K562 (cell line): Measurements from ENCODE around the gene IMMP2L. TPM values are rescaled to one million over a fixed set of nuclear protein-coding genes. Genes with fewer than 3 reads are reported as not detected.

Experiments
- ARHGAP35 ChIP-seq: fragments of 450-650 bp; IDR thresholded peaks from 2 replicates; pipeline ENCODE4 v1.6.1; 2018; ENCODE audit not compliant: partially characterized antibody
- ARID1B ChIP-seq: fragments of 450-650 bp; IDR thresholded peaks from 2 replicates; pipeline ENCODE4 v1.6.1; 2016; ENCODE audit warnings: antibody characterized with exemption, mild to moderate bottlenecking, inconsistent platforms
- CBFA2T3 ChIP-seq: fragments of 450-650 bp; IDR thresholded peaks from 2 replicates; pipeline ENCODE4 v1.6.1; 2017
- E2F6 ChIP-seq, 2 experiments: IDR thresholded peaks; 2 replicates each; pipeline ENCODE4 v1.6.1; 2011; ENCODE audit warnings: borderline replicate concordance in 1 of 2, control low read depth in 1 of 2, low read depth in 1 of 2, low read length in 1 of 2, mild to moderate bottlenecking in 1 of 2, mixed read lengths in 1 of 2, moderate library complexity in 1 of 2; ENCODE audit not compliant: insufficient read depth in 1 of 2, insufficient read length in 1 of 2, poor library complexity in 1 of 2, severe bottlenecking in 1 of 2; ENCODE audit errors: extremely low read depth in 1 of 2
- HNRNPLL ChIP-seq: fragments of 200-400 bp; formaldehyde crosslinking; IDR thresholded peaks from 2 replicates; pipeline ENCODE4 v1.6.1; 2017; ENCODE audit warnings: low read length, low read depth, mild to moderate bottlenecking; ENCODE audit not compliant: poor library complexity, severe bottlenecking
- KAT7 ChIP-seq: sonication (generic); formaldehyde crosslinking; IDR thresholded peaks from 2 replicates; pipeline ENCODE4 v1.8.0; 2022; ENCODE audit warnings: missing genetic modification reagents, mild to moderate bottlenecking, borderline replicate concordance
- KDM4B ChIP-seq, 2 experiments: fragments of 450-650 bp in 1 of 2; sonication (generic) in 1 of 2; IDR thresholded peaks; 2 replicates each; pipeline ENCODE4 v1.6.1; 2016 to 2017; ENCODE audit warnings: borderline replicate concordance in 2 of 2, antibody characterized with exemption in 1 of 2, low read depth in 1 of 2, mild to moderate bottlenecking in 1 of 2
- KLF13 ChIP-seq: fragments of 450-650 bp; IDR thresholded peaks from 2 replicates; pipeline ENCODE4 v1.6.1; 2016; ENCODE audit warnings: missing genetic modification characterization, low read depth, mild to moderate bottlenecking, missing compliant biosample characterization, moderate library complexity, borderline replicate concordance
- LEF1 ChIP-seq: fragments of 450-650 bp; IDR thresholded peaks from 2 replicates; pipeline ENCODE4 v1.6.1; 2016; ENCODE audit warnings: mild to moderate bottlenecking
- MCM2 ChIP-seq: fragments of 450-650 bp; IDR thresholded peaks from 2 replicates; pipeline ENCODE4 v1.6.1; 2017; ENCODE audit warnings: low read depth, mild to moderate bottlenecking
- PHB2 ChIP-seq: fragments of 450-650 bp; IDR thresholded peaks from 2 replicates; pipeline ENCODE4 v1.6.1; 2017; ENCODE audit warnings: low read depth
- POLR2A ChIP-seq: fragments of 450-650 bp; conservative IDR thresholded peaks from 2 replicates; pipeline ENCODE4 v1.6.1; 2016
- SAFB ChIP-seq: fragments of 200-400 bp; formaldehyde crosslinking; IDR thresholded peaks from 2 replicates; pipeline ENCODE4 v1.6.1; 2017; ENCODE audit warnings: low read depth, low read length, borderline replicate concordance
- SMAD2 ChIP-seq: fragments of 150-350 bp; IDR thresholded peaks from 2 replicates; pipeline ENCODE4 v1.6.1; 2014; ENCODE audit warnings: low read depth, mild to moderate bottlenecking, low read length
- SNRNP70 ChIP-seq: fragments of 200-400 bp; formaldehyde crosslinking; optimal IDR thresholded peaks from 2 replicates; pipeline ENCODE3; 2017; ENCODE audit warnings: low read depth, low read length
- TRIM24 ChIP-seq, 2 experiments: fragments of 450-650 bp; IDR thresholded peaks; 2 replicates each; pipeline ENCODE4 v1.6.1; 2016
- XRCC4 ChIP-seq: IDR thresholded peaks from one replicate; pipeline ENCODE4 v1.6.1; 2011; ENCODE audit not compliant: insufficient read depth, insufficient read length; ENCODE audit errors: extremely low read depth
- ZMIZ1 ChIP-seq, 2 experiments: fragments of 150-350 bp in 1 of 2; IDR thresholded peaks; 2 replicates each; pipeline ENCODE4 v1.6.1; 2012 to 2016; ENCODE audit warnings: low read depth in 2 of 2, low read length in 2 of 2, mild to moderate bottlenecking in 1 of 2, moderate library complexity in 1 of 2
- ZNF165 ChIP-seq: fragments of 250-450 bp; sonication (Bioruptor Pico); IDR thresholded peaks from 2 replicates; pipeline ENCODE4 v1.4.0; 2020; ENCODE audit warnings: borderline replicate concordance
- ZNF354B ChIP-seq: fragments of 250-450 bp; sonication (Bioruptor Pico); IDR thresholded peaks from 2 replicates; pipeline ENCODE4 v1.4.0; 2020
- polyA plus RNA-seq, 8 experiments: library from polyadenylated mRNA; depleted of rRNA in 4 of 8; stranded (reverse) in 5 of 8; unstranded in 3 of 8; fragments of >200 nt; fragmentation: Nextera tagmentation in 2 of 8; fragmentation: Illumina TruSeq in 1 of 8; extraction: Ambion mirVana in 2 of 8; extraction: Trizol in 1 of 8; gene quantifications; 2 replicates each; pipeline versions ENCODE4 v1.2.1 to v1.2.3, GENCODE V29; 2011 to 2014; ENCODE audit warnings: inconsistent platforms in 1 of 8, missing spikeins in 1 of 8
- total RNA-seq, 7 experiments: library from RNA; depleted of rRNA in 6 of 7; stranded (reverse); fragments of >200 nt in 6 of 7; fragmentation: Illumina TruSeq in 2 of 7; extraction: Trizol in 2 of 7; gene quantifications; 2 replicates each; pipeline versions ENCODE4 v1.2.1 to v1.2.3, GENCODE V29; 2011 to 2021; ENCODE audit warnings: low replicate concordance in 1 of 7
- TF ChIP-seq, protein P1 (sequence below), 2 experiments: fragments of 450-650 bp; conservative IDR thresholded peaks; 2 replicates each; pipeline ENCODE4 v1.6.1; 2017; ENCODE audit warnings: mild to moderate bottlenecking in 2 of 2, moderate library complexity in 2 of 2
- TF ChIP-seq, protein P2 (sequence below): fragments of 250-450 bp; sonication (Bioruptor Pico); IDR thresholded peaks from 2 replicates; pipeline ENCODE4 v1.8.0; 2021; ENCODE audit warnings: borderline replicate concordance, mild to moderate bottlenecking, moderate library complexity; ENCODE audit not compliant: poor library complexity, severe bottlenecking

Gene IMMP2L
- total and polyA plus RNA-seq, 9 of the 15 experiments (the other 6 are each of a cell fraction or from before 2014, with no cell fraction given), result 29.7 to 116 (median 53.0) TPM

DNA sequence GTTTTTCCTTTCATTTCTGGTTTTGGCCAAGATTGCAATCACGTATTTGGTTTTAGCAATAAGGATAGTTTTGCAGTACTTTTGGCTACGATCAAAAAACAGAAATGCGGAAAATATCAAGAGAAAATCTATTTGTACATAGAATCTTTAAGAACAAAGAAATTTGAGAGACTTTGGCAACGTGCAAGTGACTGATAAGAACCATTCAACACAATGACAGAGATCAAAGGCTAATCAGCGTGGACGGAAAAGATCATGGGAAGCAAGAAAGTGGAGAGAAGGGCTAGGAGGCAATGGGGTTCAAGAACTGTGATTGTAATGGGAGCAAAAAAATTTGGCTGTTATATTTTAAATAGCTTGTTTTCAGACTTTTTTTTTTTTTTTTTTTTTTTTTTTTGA lies 487.5 kb downstream of the IMMP2L start (continued):
- no peak for TF ChIP-seq ZMIZ1 (IDR thresholded peaks at IDR 0.05; ENCODE audit: low read depth in 2 of 2, low read length in 2 of 2)
- no peak for TF ChIP-seq PHB2
- TF ChIP-seq ARID1B, result peak; percentile 87
- TF ChIP-seq LEF1, result peak; percentile 96
- TF ChIP-seq SNRNP70, result no peak
- TF ChIP-seq ZNF165 (CRISPR knock-in tag), result no peak
- no peak for TF ChIP-seq XRCC4
- no peak for TF ChIP-seq MCM2
- TF ChIP-seq, protein P1, sequence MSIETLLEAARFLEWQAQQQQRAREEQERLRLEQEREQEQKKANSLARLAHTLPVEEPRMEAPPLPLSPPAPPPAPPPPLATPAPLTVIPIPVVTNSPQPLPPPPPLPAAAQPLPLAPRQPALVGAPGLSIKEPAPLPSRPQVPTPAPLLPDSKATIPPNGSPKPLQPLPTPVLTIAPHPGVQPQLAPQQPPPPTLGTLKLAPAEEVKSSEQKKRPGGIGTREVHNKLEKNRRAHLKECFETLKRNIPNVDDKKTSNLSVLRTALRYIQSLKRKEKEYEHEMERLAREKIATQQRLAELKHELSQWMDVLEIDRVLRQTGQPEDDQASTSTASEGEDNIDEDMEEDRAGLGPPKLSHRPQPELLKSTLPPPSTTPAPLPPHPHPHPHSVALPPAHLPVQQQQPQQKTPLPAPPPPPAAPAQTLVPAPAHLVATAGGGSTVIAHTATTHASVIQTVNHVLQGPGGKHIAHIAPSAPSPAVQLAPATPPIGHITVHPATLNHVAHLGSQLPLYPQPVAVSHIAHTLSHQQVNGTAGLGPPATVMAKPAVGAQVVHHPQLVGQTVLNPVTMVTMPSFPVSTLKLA (conservative IDR thresholded peaks at IDR 0.05), result no peak
- TF ChIP-seq SMAD2, result no peak
- TF ChIP-seq TRIM24 (IDR thresholded peaks at IDR 0.05), result 0 out of 4 replicates have a peak, but pooled peaks of 1 of the 2 experiments have one; percentile 39
- TF ChIP-seq KDM4B (IDR thresholded peaks at IDR 0.05; ENCODE audit: borderline replicate concordance in 2 of 2, low read depth in 1 of 2), result no peak
- TF ChIP-seq KLF13 (tag), result no peak
- TF ChIP-seq E2F6 (IDR thresholded peaks at IDR 0.05; ENCODE audit: borderline replicate concordance in 1 of 2, extremely low read depth in 1 of 2, insufficient read depth in 1 of 2, insufficient read length in 1 of 2, low read depth in 1 of 2, low read length in 1 of 2, poor library complexity in 1 of 2, severe bottlenecking in 1 of 2), result no peak
- TF ChIP-seq ARHGAP35, result no peak
- TF ChIP-seq ZNF354B (CRISPR knock-in tag), result no peak
- TF ChIP-seq, protein P2, sequence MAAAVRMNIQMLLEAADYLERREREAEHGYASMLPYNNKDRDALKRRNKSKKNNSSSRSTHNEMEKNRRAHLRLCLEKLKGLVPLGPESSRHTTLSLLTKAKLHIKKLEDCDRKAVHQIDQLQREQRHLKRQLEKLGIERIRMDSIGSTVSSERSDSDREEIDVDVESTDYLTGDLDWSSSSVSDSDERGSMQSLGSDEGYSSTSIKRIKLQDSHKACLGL (CRISPR knock-in tag), result no peak
- no peak for TF ChIP-seq SAFB
- TF ChIP-seq CBFA2T3, result peak; percentile 80
- TF ChIP-seq POLR2A, result no peak
- no peak for TF ChIP-seq KAT7 (CRISPR knock-in tag)
- TF ChIP-seq HNRNPLL, result no peak
